WTC11 (cell line): ENCODE measurements around the gene MOB4.

Experiments used
- CTCF ChIP-seq: fragments of 200-600 bp; IDR thresholded peaks from 2 replicates; pipeline ENCODE4 v1.8.0; 2022; ENCODE audit warnings: antibody characterized with exemption
- ELF4 ChIP-seq: sonication (generic); formaldehyde crosslinking; IDR thresholded peaks from 2 replicates; pipeline ENCODE4 v1.8.1; 2022; ENCODE audit warnings: low read depth, mild to moderate bottlenecking, moderate library complexity, missing genetic modification reagents
- MAX ChIP-seq: sonication (generic); formaldehyde crosslinking; IDR thresholded peaks from 2 replicates; pipeline ENCODE4 v1.8.0; 2022; ENCODE audit warnings: mild to moderate bottlenecking, missing genetic modification reagents
- NR2C2 ChIP-seq: sonication (generic); formaldehyde crosslinking; IDR thresholded peaks from 2 replicates; pipeline ENCODE4 v1.8.0; 2022; ENCODE audit warnings: mild to moderate bottlenecking, missing genetic modification reagents
- SP1 ChIP-seq: sonication (generic); formaldehyde crosslinking; conservative IDR thresholded peaks from 2 replicates; pipeline ENCODE4 v1.8.1; 2022; ENCODE audit warnings: missing genetic modification reagents
- STAT6 ChIP-seq: sonication (generic); formaldehyde crosslinking; conservative IDR thresholded peaks from 2 replicates; pipeline ENCODE4 v1.8.1; 2023; ENCODE audit warnings: mild to moderate bottlenecking, low read depth, missing genetic modification reagents, moderate library complexity
- TCF7 ChIP-seq: sonication (generic); formaldehyde crosslinking; IDR thresholded peaks from 2 replicates; pipeline ENCODE4 v1.8.0; 2022; ENCODE audit warnings: mild to moderate bottlenecking, low read depth, missing genetic modification reagents, moderate library complexity
- TEAD4 ChIP-seq: sonication (generic); formaldehyde crosslinking; IDR thresholded peaks from 2 replicates; pipeline ENCODE4 v1.8.0; 2022; ENCODE audit warnings: mild to moderate bottlenecking, missing genetic modification reagents
- ZNF219 ChIP-seq: sonication (generic); formaldehyde crosslinking; IDR thresholded peaks from 2 replicates; pipeline ENCODE4 v1.8.0; 2023; ENCODE audit warnings: missing genetic modification reagents, mild to moderate bottlenecking, borderline replicate concordance
- TF ChIP-seq, protein P1 (sequence below): sonication (generic); formaldehyde crosslinking; IDR thresholded peaks from 2 replicates; pipeline ENCODE4 v1.8.1; 2023; ENCODE audit warnings: mild to moderate bottlenecking, missing genetic modification reagents, moderate library complexity

- TF ChIP-seq CTCF (no peak), MAX (CRISPR knock-in tag) (no peak), NR2C2 (CRISPR knock-in tag) (no peak), ELF4 (CRISPR knock-in tag) (no peak), ZNF219 (no peak), STAT6 (no peak), TCF7 (CRISPR knock-in tag) (no peak), TEAD4 (CRISPR knock-in tag) (no peak), SP1 (CRISPR knock-in tag) (no peak)
- TF ChIP-seq, protein P1, sequence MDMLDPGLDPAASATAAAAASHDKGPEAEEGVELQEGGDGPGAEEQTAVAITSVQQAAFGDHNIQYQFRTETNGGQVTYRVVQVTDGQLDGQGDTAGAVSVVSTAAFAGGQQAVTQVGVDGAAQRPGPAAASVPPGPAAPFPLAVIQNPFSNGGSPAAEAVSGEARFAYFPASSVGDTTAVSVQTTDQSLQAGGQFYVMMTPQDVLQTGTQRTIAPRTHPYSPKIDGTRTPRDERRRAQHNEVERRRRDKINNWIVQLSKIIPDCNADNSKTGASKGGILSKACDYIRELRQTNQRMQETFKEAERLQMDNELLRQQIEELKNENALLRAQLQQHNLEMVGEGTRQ (CRISPR knock-in tag) = no peak
Observed at GRCh38 chr2:197576631-197577030, 60.8 kb downstream of the MOB4 start.
